ENCODE results near the gene UTP14A.
A peak's percentile ranks its signal among the peaks of the same experiment; 100 is the strongest.
"Not testable (repeated sequence)": the region's sequence is repeated elsewhere in the genome, so short reads cannot be mapped to it uniquely, and the experiment has no call there.

The UTP14A gene

GRCh38 chrX:129905787-129906580, at the start of gene UTP14A:
TSS of gene UTP14A (plus strand) at chrX:129906164. CDS start at chrX:129906211, 47 bp downstream.
- peak; percentile 56 to 66 for DNase-seq (ENCODE audit: low read depth in 2 of 2)

- DNase-seq (ENCODE audit: low read depth in 2 of 2), result not testable (repeated sequence)
Observed at GRCh38 chrX:129859134-129859533, 46.8 kb upstream of the UTP14A start.

- DNase-seq (ENCODE audit: low read depth in 2 of 2), result not testable (repeated sequence)
Observed at GRCh38 chrX:129866321-129866720, 39.6 kb upstream of the UTP14A start.

- no peak for DNase-seq (ENCODE audit: low read depth in 2 of 2)
Observed at GRCh38 chrX:129872524-129872923, 33.4 kb upstream of the UTP14A start.

- no peak for DNase-seq (ENCODE audit: low read depth in 2 of 2)
Observed at GRCh38 chrX:129875669-129876068, 30.3 kb upstream of the UTP14A start.

GRCh38 chrX:129876771-129877305, 29.1 kb upstream of the UTP14A start:
- DNase-seq (ENCODE audit: low read depth in 2 of 2), result no peak

GRCh38 chrX:129877401-129877800, 28.6 kb upstream of the UTP14A start:
- no peak for DNase-seq (ENCODE audit: low read depth in 2 of 2)

- DNase-seq (ENCODE audit: low read depth in 2 of 2), result no peak
Observed at GRCh38 chrX:129900054-129900453, 5.9 kb upstream of the UTP14A start.

- no peak for DNase-seq (ENCODE audit: low read depth in 2 of 2)
Observed at GRCh38 chrX:129908636-129909035, 2.7 kb downstream of the UTP14A start.

GRCh38 chrX:129925305-129926092, 19.5 kb downstream of the UTP14A start:
- DNase-seq (ENCODE audit: low read depth in 2 of 2), result peak; percentile 34 to 55

GRCh38 chrX:129930941-129931410, 25.0 kb downstream of the UTP14A start:
- DNase-seq (ENCODE audit: low read depth in 2 of 2), result no peak

- peak; percentile 22 to 34 for DNase-seq (ENCODE audit: low read depth in 2 of 2)
Observed at GRCh38 chrX:129931411-129932015, 25.5 kb downstream of the UTP14A start.

- peak; percentile 49 to 53 for DNase-seq (ENCODE audit: low read depth in 2 of 2)
Observed at GRCh38 chrX:129932016-129932820, 26.3 kb downstream of the UTP14A start.

GRCh38 chrX:129932821-129933321, 26.9 kb downstream of the UTP14A start:
- no peak for DNase-seq (ENCODE audit: low read depth in 2 of 2)

- no peak for DNase-seq (ENCODE audit: low read depth in 2 of 2)
Observed at GRCh38 chrX:129933700-129934099, 27.7 kb downstream of the UTP14A start.

- no peak for DNase-seq (ENCODE audit: low read depth in 2 of 2)
Observed at GRCh38 chrX:129934461-129934860, 28.5 kb downstream of the UTP14A start.

- DNase-seq (ENCODE audit: low read depth in 2 of 2), result no peak
Observed at GRCh38 chrX:129934952-129935351, 29.0 kb downstream of the UTP14A start.

GRCh38 chrX:129938081-129938480, 32.1 kb downstream of the UTP14A start:
- DNase-seq (ENCODE audit: low read depth in 2 of 2), result no peak

- DNase-seq (ENCODE audit: low read depth in 2 of 2), result no peak
Observed at GRCh38 chrX:129939986-129940385, 34.0 kb downstream of the UTP14A start.

- DNase-seq (ENCODE audit: low read depth in 2 of 2), result no peak
Observed at GRCh38 chrX:129940721-129941120, 34.8 kb downstream of the UTP14A start.

GRCh38 chrX:129945131-129945530, 39.2 kb downstream of the UTP14A start:
- no peak for DNase-seq (ENCODE audit: low read depth in 2 of 2)
